ENCODE measurements around the gene SNX21.
"Not testable (repeated sequence)": the region's sequence is repeated elsewhere in the genome, so short reads cannot be mapped to it uniquely, and the experiment has no call there.

The SNX21 gene

GRCh38 chr20:45848421-45848820 is 14.8 kb downstream of the SNX21 start:
- no peak for DNase-seq (ENCODE audit: insufficient read length, low spot score)
- peak; percentile 68 for FAIRE-seq

- DNase-seq (ENCODE audit: insufficient read length, low spot score) (no peak), FAIRE-seq (no peak)
These were observed 15.5 kb downstream of the SNX21 start for GRCh38 chr20:45848969-45849582.

GRCh38 chr20:45850238-45850637 is 16.6 kb downstream of the SNX21 start:
- FAIRE-seq, result no peak

GRCh38 chr20:45850926-45851325 is 17.3 kb downstream of the SNX21 start:
- FAIRE-seq (no peak), DNase-seq (ENCODE audit: insufficient read length, low spot score) (no peak)

More at GRCh38 chr20:45850238-45850637, 16.6 kb downstream of the SNX21 start:
- no peak for DNase-seq (ENCODE audit: insufficient read length, low spot score)

- FAIRE-seq (no peak), DNase-seq (ENCODE audit: insufficient read length, low spot score) (no peak)
These were observed 17.9 kb downstream of the SNX21 start for GRCh38 chr20:45851501-45851900.

- FAIRE-seq (no peak), DNase-seq (ENCODE audit: insufficient read length, low spot score) (no peak)
These were observed 18.7 kb downstream of the SNX21 start for GRCh38 chr20:45852326-45852725.

- DNase-seq (ENCODE audit: insufficient read length, low spot score) (no peak), FAIRE-seq (no peak)
These were observed 19.9 kb downstream of the SNX21 start for GRCh38 chr20:45853484-45853883.

GRCh38 chr20:45857114-45857881 is 23.7 kb downstream of the SNX21 start, which contains the start of the genes ACOT8 and ZSWIM3:
Gene ACOT8 (minus strand): TSS chr20:45857392. CDS start chr20:45857315, 77 bp downstream.
Gene ZSWIM3 (plus strand): TSS chr20:45857614. CDS start chr20:45857826, 212 bp downstream.
- DNase-seq (ENCODE audit: insufficient read length, low spot score), result peak; percentile 100
- FAIRE-seq, result peak; percentile 98

- DNase-seq (ENCODE audit: insufficient read length, low spot score) (no peak), FAIRE-seq (no peak)
These were observed 24.2 kb downstream of the SNX21 start for GRCh38 chr20:45857882-45858216.

- no peak for FAIRE-seq
- no peak for DNase-seq (ENCODE audit: insufficient read length, low spot score)
These were observed 26.3 kb downstream of the SNX21 start for GRCh38 chr20:45859916-45860315.

GRCh38 chr20:45860560-45861220 is 27.1 kb downstream of the SNX21 start:
- DNase-seq (ENCODE audit: insufficient read length, low spot score) (no peak), FAIRE-seq (no peak)

GRCh38 chr20:45861221-45862075 is 27.8 kb downstream of the SNX21 start:
- no peak for FAIRE-seq
- no peak for DNase-seq (ENCODE audit: insufficient read length, low spot score)

GRCh38 chr20:45863543-45864470 is 30.2 kb downstream of the SNX21 start:
- DNase-seq (ENCODE audit: insufficient read length, low spot score) (no peak), FAIRE-seq (no peak)

GRCh38 chr20:45866454-45866853 is 32.9 kb downstream of the SNX21 start:
- DNase-seq (ENCODE audit: insufficient read length, low spot score) (no peak), FAIRE-seq (no peak)

- FAIRE-seq, result peak; percentile 69
- no peak for DNase-seq (ENCODE audit: insufficient read length, low spot score)
These were observed 33.7 kb downstream of the SNX21 start for GRCh38 chr20:45867136-45867818.

GRCh38 chr20:45867819-45868176 is 34.2 kb downstream of the SNX21 start:
- FAIRE-seq (peak; percentile 36), DNase-seq (ENCODE audit: insufficient read length, low spot score) (no peak)

- peak; percentile 51 for FAIRE-seq
- DNase-seq (ENCODE audit: insufficient read length, low spot score), result no peak
These were observed 39.0 kb downstream of the SNX21 start for GRCh38 chr20:45872626-45873025.

- DNase-seq (ENCODE audit: insufficient read length, low spot score) (no peak), FAIRE-seq (no peak)
These were observed 40.0 kb downstream of the SNX21 start for GRCh38 chr20:45873409-45874103.

- not testable (repeated sequence) for DNase-seq (ENCODE audit: insufficient read length, low spot score); FAIRE-seq
These were observed 40.5 kb downstream of the SNX21 start for GRCh38 chr20:45874104-45874481.

Data from HTR-8/SVneo (cell line).